ENCODE measurements around the gene TRAM2.
"Not testable (repeated sequence)": the region's sequence is repeated elsewhere in the genome, so short reads cannot be mapped to it uniquely, and the experiment has no call there.

The TRAM2 gene

DNA sequence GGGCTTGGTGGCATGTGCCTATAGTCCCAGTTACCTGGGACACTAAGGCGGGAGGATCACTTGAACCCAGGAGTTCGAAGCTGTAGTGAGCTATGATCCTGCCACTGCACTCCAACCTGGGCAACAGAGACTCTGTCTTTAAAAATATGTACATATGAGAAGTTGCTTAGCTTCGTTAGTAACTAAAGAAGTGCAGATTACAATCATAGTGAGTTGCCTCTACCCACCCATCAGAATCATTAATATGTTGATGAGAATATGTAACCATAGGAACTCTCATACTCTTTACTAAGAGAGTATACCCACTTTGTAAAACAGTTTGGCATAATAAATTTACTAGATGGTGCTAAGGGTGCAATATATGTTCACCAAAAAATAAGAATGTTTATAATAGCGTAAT lies 102.7 kb downstream of the TRAM2 start:
- TF ChIP-seq, protein P1, sequence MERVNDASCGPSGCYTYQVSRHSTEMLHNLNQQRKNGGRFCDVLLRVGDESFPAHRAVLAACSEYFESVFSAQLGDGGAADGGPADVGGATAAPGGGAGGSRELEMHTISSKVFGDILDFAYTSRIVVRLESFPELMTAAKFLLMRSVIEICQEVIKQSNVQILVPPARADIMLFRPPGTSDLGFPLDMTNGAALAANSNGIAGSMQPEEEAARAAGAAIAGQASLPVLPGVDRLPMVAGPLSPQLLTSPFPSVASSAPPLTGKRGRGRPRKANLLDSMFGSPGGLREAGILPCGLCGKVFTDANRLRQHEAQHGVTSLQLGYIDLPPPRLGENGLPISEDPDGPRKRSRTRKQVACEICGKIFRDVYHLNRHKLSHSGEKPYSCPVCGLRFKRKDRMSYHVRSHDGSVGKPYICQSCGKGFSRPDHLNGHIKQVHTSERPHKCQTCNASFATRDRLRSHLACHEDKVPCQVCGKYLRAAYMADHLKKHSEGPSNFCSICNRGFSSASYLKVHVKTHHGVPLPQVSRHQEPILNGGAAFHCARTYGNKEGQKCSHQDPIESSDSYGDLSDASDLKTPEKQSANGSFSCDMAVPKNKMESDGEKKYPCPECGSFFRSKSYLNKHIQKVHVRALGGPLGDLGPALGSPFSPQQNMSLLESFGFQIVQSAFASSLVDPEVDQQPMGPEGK (CRISPR knock-in tag; IDR thresholded peaks at IDR 0.05; ENCODE audit: borderline replicate concordance), result no peak
- no peak for TF ChIP-seq GLIS3 (CRISPR knock-in tag; IDR thresholded peaks at IDR 0.05)
- TF ChIP-seq RARB (CRISPR knock-in tag; IDR thresholded peaks at IDR 0.05), result no peak
- TF ChIP-seq CSDC2 (CRISPR knock-in tag; IDR thresholded peaks at IDR 0.05), result no peak
- TF ChIP-seq, protein P2, sequence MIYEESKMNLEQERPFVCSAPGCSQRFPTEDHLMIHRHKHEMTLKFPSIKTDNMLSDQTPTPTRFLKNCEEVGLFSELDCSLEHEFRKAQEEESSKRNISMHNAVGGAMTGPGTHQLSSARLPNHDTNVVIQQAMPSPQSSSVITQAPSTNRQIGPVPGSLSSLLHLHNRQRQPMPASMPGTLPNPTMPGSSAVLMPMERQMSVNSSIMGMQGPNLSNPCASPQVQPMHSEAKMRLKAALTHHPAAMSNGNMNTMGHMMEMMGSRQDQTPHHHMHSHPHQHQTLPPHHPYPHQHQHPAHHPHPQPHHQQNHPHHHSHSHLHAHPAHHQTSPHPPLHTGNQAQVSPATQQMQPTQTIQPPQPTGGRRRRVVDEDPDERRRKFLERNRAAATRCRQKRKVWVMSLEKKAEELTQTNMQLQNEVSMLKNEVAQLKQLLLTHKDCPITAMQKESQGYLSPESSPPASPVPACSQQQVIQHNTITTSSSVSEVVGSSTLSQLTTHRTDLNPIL (CRISPR knock-in tag; IDR thresholded peaks at IDR 0.05; ENCODE audit: low read depth), result no peak
- no peak for TF ChIP-seq ESRRG (CRISPR knock-in tag; IDR thresholded peaks at IDR 0.05)
- TF ChIP-seq TOX (CRISPR knock-in tag; IDR thresholded peaks at IDR 0.05; ENCODE audit: borderline replicate concordance), result no peak
- TF ChIP-seq PPARA (CRISPR knock-in tag; IDR thresholded peaks at IDR 0.05; ENCODE audit: borderline replicate concordance), result no peak
- TF ChIP-seq ZNF565 (CRISPR knock-in tag; conservative IDR thresholded peaks at IDR 0.05; ENCODE audit: low read depth), result no peak
- no peak for TF ChIP-seq ISL1 (CRISPR knock-in tag; IDR thresholded peaks at IDR 0.05)
- ATAC-seq, result no peak

DNA sequence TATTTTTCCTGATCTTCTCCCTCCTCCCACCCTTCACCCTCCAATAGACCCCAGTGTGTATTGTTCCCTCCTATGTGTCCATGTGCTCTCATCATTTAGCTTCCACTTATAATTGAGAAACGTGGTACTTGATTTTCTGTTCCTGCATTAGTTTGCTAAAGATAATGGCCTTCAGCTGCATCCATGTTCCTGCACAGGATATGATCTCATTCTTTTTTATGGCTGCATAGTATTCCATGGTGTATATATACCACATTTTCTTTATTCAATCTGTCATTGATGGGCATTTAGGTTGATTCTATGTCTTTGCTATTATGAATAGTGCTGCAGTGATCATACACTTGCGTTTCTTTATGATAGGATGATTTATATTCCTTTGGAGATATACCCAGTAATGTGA lies 115.7 kb downstream of the TRAM2 start:
- ATAC-seq, result not testable (repeated sequence)
- peak; percentile 47 for TF ChIP-seq ZNF8 (CRISPR knock-in tag; IDR thresholded peaks at IDR 0.05)

DNA sequence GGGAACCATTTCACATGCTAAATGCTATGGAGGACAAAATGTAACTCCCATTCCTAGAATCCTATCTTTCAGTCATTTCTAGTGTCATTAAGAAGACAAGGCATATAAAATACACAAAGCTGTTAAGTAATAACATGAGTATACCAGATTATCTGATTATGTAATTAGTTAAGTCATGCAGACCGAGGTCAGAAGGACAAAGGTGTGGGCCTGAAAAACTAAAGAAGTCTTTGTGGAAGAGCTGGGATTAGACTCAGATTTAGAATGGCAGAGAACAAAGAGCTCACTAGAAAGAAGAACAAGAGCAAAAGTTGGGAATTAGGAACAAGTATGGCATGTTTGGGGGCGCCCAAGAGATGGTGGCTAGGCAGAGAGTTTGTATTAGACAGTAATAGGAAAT lies 119.8 kb downstream of the TRAM2 start:
- no peak for ATAC-seq
- no peak for TF ChIP-seq ZNF8 (CRISPR knock-in tag; IDR thresholded peaks at IDR 0.05)
- TF ChIP-seq, protein P3, sequence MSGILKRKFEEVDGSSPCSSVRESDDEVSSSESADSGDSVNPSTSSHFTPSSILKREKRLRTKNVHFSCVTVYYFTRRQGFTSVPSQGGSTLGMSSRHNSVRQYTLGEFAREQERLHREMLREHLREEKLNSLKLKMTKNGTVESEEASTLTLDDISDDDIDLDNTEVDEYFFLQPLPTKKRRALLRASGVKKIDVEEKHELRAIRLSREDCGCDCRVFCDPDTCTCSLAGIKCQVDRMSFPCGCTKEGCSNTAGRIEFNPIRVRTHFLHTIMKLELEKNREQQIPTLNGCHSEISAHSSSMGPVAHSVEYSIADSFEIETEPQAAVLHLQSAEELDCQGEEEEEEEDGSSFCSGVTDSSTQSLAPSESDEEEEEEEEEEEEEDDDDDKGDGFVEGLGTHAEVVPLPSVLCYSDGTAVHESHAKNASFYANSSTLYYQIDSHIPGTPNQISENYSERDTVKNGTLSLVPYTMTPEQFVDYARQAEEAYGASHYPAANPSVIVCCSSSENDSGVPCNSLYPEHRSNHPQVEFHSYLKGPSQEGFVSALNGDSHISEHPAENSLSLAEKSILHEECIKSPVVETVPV (CRISPR knock-in tag; IDR thresholded peaks at IDR 0.05), result no peak
- TF ChIP-seq PPARA (CRISPR knock-in tag; IDR thresholded peaks at IDR 0.05; ENCODE audit: borderline replicate concordance), result no peak
- TF ChIP-seq ZC3H10 (CRISPR knock-in tag; IDR thresholded peaks at IDR 0.05), result no peak
- no peak for TF ChIP-seq ARNTL (CRISPR knock-in tag; IDR thresholded peaks at IDR 0.05; ENCODE audit: borderline replicate concordance, low read depth)
- TF ChIP-seq SNAI2 (CRISPR knock-in tag; IDR thresholded peaks at IDR 0.05), result no peak
- TF ChIP-seq ZNF70 (CRISPR knock-in tag; IDR thresholded peaks at IDR 0.05), result no peak
- TF ChIP-seq BACH2 (CRISPR knock-in tag; IDR thresholded peaks at IDR 0.05; ENCODE audit: borderline replicate concordance), result no peak
- no peak for TF ChIP-seq OSR1 (CRISPR knock-in tag; IDR thresholded peaks at IDR 0.05)
- TF ChIP-seq, protein P4, sequence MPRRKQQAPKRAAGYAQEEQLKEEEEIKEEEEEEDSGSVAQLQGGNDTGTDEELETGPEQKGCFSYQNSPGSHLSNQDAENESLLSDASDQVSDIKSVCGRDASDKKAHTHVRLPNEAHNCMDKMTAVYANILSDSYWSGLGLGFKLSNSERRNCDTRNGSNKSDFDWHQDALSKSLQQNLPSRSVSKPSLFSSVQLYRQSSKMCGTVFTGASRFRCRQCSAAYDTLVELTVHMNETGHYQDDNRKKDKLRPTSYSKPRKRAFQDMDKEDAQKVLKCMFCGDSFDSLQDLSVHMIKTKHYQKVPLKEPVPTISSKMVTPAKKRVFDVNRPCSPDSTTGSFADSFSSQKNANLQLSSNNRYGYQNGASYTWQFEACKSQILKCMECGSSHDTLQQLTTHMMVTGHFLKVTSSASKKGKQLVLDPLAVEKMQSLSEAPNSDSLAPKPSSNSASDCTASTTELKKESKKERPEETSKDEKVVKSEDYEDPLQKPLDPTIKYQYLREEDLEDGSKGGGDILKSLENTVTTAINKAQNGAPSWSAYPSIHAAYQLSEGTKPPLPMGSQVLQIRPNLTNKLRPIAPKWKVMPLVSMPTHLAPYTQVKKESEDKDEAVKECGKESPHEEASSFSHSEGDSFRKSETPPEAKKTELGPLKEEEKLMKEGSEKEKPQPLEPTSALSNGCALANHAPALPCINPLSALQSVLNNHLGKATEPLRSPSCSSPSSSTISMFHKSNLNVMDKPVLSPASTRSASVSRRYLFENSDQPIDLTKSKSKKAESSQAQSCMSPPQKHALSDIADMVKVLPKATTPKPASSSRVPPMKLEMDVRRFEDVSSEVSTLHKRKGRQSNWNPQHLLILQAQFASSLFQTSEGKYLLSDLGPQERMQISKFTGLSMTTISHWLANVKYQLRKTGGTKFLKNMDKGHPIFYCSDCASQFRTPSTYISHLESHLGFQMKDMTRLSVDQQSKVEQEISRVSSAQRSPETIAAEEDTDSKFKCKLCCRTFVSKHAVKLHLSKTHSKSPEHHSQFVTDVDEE (CRISPR knock-in tag; IDR thresholded peaks at IDR 0.05), result no peak
- TF ChIP-seq ZNF565 (CRISPR knock-in tag; conservative IDR thresholded peaks at IDR 0.05; ENCODE audit: low read depth), result no peak

DNA sequence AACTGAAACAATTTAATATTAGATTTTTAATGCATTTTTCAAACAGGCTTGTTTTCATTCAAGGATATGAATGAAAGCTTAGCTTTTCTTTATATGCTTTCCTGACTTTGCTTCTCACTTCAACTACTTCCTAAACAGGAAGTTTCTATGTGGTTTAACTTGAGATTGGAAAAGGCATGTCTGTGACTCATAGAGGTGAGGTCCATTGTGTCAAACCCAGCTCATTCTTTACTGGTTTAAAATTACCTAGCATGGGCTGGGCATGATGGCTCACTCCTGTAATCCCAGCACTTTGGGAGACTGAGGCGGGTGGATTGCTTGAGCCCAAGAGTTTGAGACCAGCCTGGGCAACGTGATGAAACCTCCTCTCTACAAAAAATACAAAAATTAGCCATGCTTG lies 122.3 kb downstream of the TRAM2 start:
- ATAC-seq, result no peak
- no peak for TF ChIP-seq ZC3H10 (CRISPR knock-in tag; IDR thresholded peaks at IDR 0.05)
- TF ChIP-seq, protein P5, sequence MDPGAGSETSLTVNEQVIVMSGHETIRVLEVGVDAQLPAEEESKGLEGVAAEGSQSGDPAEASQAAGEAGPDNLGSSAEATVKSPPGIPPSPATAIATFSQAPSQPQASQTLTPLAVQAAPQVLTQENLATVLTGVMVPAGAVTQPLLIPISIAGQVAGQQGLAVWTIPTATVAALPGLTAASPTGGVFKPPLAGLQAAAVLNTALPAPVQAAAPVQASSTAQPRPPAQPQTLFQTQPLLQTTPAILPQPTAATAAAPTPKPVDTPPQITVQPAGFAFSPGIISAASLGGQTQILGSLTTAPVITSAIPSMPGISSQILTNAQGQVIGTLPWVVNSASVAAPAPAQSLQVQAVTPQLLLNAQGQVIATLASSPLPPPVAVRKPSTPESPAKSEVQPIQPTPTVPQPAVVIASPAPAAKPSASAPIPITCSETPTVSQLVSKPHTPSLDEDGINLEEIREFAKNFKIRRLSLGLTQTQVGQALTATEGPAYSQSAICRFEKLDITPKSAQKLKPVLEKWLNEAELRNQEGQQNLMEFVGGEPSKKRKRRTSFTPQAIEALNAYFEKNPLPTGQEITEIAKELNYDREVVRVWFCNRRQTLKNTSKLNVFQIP (CRISPR knock-in tag; IDR thresholded peaks at IDR 0.05; ENCODE audit: borderline replicate concordance, low read depth), result no peak
- TF ChIP-seq, protein P2 (CRISPR knock-in tag; IDR thresholded peaks at IDR 0.05; ENCODE audit: low read depth), result no peak
- no peak for TF ChIP-seq ARNTL (CRISPR knock-in tag; IDR thresholded peaks at IDR 0.05; ENCODE audit: borderline replicate concordance, low read depth)
- no peak for TF ChIP-seq TOX (CRISPR knock-in tag; IDR thresholded peaks at IDR 0.05; ENCODE audit: borderline replicate concordance)
- no peak for TF ChIP-seq GLIS3 (CRISPR knock-in tag; IDR thresholded peaks at IDR 0.05)
- TF ChIP-seq ESRRG (CRISPR knock-in tag; IDR thresholded peaks at IDR 0.05), result no peak
- no peak for TF ChIP-seq ZNF70 (CRISPR knock-in tag; IDR thresholded peaks at IDR 0.05)
- TF ChIP-seq ZNF565 (CRISPR knock-in tag; conservative IDR thresholded peaks at IDR 0.05; ENCODE audit: low read depth), result no peak
- TF ChIP-seq ISL1 (CRISPR knock-in tag; IDR thresholded peaks at IDR 0.05), result no peak
- TF ChIP-seq PPARA (CRISPR knock-in tag; IDR thresholded peaks at IDR 0.05; ENCODE audit: borderline replicate concordance), result no peak
- no peak for TF ChIP-seq OSR1 (CRISPR knock-in tag; IDR thresholded peaks at IDR 0.05)
- TF ChIP-seq TCF4 (CRISPR knock-in tag; IDR thresholded peaks at IDR 0.05; ENCODE audit: borderline replicate concordance), result no peak
- TF ChIP-seq BACH2 (CRISPR knock-in tag; IDR thresholded peaks at IDR 0.05; ENCODE audit: borderline replicate concordance), result no peak
- TF ChIP-seq, protein P3 (CRISPR knock-in tag; IDR thresholded peaks at IDR 0.05), result no peak

All from SK-N-SH treated with all-trans-retinoic acid at 6 μM for 48 hours (cell line).